GM21529 (cell line): ENCODE measurements around the gene TNPO1.
"Not testable (repeated sequence)": the region's sequence is repeated elsewhere in the genome, so short reads cannot be mapped to it uniquely, and the experiment has no call there.

Experiments
- ATAC-seq: cut with Tn5 transposase; IDR thresholded peaks from one replicate; pipeline ENCODE4 v1.9.1; 2021; ENCODE audit not compliant: unreplicated experiment

Gene TNPO1

DNA sequence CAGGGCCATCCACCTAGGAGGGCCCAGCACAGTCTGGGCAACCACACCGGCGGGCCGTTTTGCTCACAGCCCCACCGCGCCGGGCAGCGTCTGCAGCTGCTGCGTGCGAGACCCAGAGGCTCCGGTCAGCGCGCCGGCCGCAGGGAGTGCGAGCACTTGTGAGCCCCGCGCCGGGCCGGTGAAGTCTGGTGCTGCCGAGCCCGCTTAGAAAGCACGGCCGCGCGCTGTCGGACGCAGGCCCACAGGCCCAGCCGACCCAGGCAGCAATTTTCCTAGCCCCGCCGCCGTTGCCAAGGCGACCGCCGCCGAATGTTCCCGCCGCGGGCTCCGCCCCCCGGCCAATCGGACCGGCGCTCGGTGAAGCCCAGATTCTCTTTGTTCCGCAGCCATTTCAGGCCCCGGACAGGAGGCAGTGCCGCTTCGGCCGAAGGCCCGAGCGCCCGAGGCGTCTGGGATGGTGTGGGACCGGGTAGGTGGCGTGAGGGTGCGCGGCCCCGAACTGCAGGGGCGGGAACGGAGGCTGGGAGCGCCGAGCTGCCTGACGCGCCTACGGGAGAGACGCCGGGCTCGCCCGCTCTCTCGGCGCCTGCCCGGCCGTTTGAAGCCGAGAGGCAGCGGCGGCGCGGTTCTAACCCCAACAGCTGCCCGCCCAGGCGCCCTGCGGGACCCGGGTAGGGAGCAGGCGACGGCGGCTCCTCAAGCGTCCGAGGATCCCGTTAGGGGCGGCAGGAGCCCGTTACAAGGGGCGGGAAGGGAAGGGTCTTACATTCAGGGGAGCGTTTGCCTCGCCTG, at the start of gene TNPO1:
TNPO1 (plus strand) TSS at position 378 of the 792 bp plus-strand sequence; CDS start at position 455, 77 bp downstream.
- peak; percentile 82 for ATAC-seq

DNA sequence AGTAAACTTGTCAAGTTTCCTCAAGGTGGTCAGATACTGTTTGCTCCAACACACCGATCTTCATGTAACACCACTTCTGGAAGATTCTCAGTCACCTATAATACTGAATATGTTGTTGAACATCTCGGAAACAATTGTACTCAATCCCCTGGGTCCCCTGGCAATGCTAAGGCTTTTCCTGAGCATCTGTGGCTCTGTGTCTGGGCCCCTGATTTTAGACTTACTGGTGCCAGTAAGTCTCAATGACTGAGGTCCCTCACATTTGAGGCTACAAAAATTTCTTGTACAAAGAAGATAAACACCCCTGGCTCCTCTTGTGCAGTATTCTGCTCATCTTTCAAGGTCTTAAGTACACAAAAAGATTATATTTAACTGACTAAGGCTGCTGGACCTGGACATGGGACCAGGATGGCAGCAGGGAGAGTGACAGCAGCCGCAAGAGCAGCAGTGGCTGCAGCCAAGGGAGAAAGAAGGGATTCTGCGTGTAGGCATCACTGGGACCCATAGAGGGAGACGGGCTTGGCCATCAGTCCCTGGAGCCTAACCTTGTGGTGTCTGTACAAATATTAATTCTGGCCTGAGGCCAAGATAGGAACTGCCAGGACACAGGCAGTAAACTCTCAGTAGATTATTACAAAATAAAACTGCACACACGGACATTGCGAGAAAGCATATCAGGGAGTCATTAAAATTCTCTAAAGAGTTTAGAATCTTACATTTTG, 49.0 kb upstream of the TNPO1 start:
- no peak for ATAC-seq

DNA sequence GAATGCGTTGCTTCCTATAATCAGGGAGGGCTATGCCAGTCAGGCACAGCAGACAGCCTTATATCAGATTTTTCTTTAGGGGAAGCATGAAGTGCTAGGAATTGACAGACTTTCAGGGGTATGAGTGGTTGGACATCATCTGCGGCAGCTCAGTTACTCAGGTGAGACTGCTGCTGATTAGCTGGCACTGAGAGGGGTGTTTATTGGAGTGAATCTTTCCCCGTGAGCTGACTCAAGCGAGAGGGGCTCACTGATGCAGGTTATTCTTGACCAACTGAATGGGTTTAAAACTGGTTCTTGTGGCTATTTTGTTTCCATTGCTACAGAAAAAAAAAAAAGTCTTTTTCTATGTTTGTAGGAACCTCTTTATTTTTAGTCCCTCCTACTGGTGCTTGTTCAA, 46.2 kb upstream of the TNPO1 start:
- ATAC-seq = no peak

GRCh38 chr5:72776684-72777083, 39.8 kb upstream of the TNPO1 start:
- no peak for ATAC-seq

GRCh38 chr5:72779520-72779919, 36.9 kb upstream of the TNPO1 start:
- no peak for ATAC-seq

- no peak for ATAC-seq
These were observed 33.1 kb upstream of the TNPO1 start for GRCh38 chr5:72783354-72783753.

DNA sequence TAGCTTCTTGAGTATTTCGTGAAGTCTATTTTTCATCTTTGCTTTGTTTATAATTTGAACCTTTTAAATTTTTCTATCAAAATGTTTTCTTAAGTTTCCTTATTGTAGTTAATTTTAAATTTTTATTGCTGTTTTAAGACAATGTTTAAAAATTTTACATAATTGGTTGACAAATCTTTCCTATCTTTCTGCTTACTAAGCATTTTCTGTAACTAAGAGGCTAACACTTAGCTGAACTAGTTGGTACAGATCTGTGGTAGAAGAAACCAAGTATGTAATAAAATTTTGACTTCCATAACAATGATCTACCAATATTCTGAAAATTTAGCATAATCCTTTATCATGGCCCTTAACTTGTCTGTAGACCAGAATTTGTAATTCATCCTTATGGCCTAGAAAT, 32.3 kb upstream of the TNPO1 start:
- ATAC-seq = no peak

DNA sequence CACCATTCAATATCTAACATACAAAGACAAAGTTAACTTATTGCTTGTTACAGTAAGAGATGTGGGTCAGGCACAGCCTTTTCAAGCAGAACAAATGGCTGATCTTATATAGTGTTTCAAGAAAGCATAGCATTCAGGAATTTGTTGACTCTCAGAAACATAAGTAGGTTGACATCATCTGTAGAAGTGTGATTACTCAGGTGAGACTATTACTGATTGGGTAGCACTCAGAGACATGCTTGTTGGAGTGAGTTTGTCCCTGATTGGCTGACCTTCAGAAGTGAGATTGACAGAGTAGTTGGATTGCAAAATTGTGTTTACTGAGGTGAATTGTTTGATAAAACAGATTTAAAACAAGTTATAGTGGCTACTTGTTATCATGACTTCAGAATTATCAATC, 30.7 kb upstream of the TNPO1 start:
- no peak for ATAC-seq

- ATAC-seq = no peak
These were observed 29.8 kb upstream of the TNPO1 start for GRCh38 chr5:72786676-72787075.

- no peak for ATAC-seq
These were observed 27.5 kb upstream of the TNPO1 start for GRCh38 chr5:72788866-72789505.

DNA sequence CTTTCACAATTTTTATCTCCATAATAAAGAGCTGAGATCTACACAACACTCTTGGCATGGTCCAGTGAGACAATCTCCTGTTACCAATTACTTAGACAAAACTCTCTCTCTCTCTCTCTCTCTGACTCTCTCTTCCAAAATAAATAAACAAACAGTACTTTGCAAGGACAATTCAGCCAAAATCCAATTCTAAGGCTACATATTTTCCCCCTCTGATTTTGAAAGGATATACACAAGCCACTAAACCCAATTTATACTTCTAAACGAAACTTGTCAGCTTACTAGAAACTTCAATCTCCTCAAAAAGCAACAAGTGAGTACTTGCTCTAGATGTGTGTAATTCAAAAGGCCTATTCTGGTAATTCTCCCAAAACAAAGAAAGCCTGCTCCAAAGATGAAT, 26.3 kb upstream of the TNPO1 start:
- no peak for ATAC-seq

- ATAC-seq = not testable (repeated sequence)
These were observed 23.8 kb upstream of the TNPO1 start for GRCh38 chr5:72792662-72793061.

- ATAC-seq = no peak
These were observed 20.5 kb upstream of the TNPO1 start for GRCh38 chr5:72796001-72796400.

GRCh38 chr5:72799721-72800120, 16.7 kb upstream of the TNPO1 start:
- ATAC-seq = no peak

DNA sequence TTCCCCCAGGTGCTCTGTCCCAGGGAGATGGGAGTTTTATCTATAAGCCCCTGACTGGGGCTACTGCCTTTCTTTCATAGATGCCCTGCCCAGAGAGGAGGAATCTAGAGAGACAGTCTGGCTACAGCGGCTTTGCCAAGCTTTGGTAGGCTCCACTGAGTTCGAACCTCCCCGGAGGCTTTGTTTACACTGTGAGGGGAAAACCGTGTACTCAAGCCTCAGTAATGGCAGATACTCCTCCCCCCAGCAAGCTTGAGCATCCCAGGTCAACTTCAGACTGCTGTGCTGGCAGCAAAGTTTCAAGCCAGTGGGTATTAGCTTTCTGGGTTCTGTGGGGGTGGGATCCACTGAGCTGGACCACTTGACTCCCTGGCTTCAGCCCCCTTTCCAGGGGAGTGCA, 7.8 kb upstream of the TNPO1 start:
- not testable (repeated sequence) for ATAC-seq

DNA sequence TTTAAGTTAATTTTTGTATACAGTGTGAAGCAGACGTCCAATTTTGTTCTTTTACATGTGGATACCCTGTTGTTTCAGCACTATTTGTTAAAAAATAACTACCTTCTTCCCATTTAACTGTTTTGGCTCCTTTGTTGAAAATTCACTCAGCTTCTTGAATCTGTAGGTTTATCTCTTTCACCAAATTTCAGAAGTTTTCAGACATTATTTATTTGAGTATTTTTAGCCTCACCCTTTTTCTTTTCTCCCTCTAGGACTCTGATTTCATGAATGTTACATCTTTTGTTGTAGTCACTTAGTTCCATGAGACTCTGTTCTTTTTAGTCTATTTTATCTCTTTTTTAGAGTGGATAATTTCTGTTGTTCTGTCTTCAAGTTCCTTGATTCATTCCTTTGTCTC, 4.6 kb upstream of the TNPO1 start:
- ATAC-seq = no peak

GRCh38 chr5:72812488-72812887, 4.0 kb upstream of the TNPO1 start:
- no peak for ATAC-seq

DNA sequence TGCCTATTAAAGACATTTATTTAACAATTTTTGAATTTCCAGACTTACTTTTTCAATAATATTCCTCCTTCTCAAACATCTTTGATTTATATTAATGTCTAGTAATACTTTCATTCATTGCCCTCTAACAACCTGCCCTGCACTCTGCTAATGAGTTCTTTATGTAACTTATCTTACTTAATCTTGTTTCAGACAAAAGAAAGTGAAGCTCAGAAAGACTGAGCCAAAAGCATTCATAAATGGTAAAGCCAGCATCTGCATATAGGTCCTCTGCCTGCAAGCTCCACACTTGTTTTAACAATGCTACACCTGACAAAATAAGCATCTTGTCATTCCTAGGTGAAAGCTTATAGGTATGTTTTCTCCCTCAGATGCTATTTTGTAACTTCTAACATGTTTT, 2.4 kb upstream of the TNPO1 start:
- ATAC-seq = no peak

- ATAC-seq = no peak
These were observed 1.6 kb upstream of the TNPO1 start for GRCh38 chr5:72814864-72815263.

- ATAC-seq = no peak
These were observed 729 bp upstream of the TNPO1 start for GRCh38 chr5:72815580-72816283.

- ATAC-seq = peak; percentile 31
These were observed 618 bp downstream of the TNPO1 start for GRCh38 chr5:72817076-72817481.
